Pericardium fibroblast (primary cell): ENCODE data around the gene CADM3. TPM values are rescaled to one million over a fixed set of nuclear protein-coding genes. Genes with fewer than 3 reads are reported as not detected.

Experiments
- total RNA-seq: library from RNA; depleted of rRNA; stranded (reverse); fragments of >200 nt; gene quantifications from 2 replicates; pipeline ENCODE4 v1.2.3, GENCODE V29; 2015

CADM3 gene
- total RNA-seq: 30.1 and 193 TPM in 2 replicates

GRCh38 chr1:159171254-159171687, at the start of gene CADM3:
TSS of gene CADM3 (plus strand) at chr1:159171615. CDS start at chr1:159171766, 151 bp downstream.

GRCh38 chr1:159204161-159205141, 33.0 kb downstream of the CADM3 start, which contains the start of gene ACKR1:
TSS of gene ACKR1 (plus strand) at chr1:159204875. CDS start at chr1:159204960, 85 bp downstream.

Other genes with a start within 250 kb of the CADM3 start
- not detected in 2 replicates for gene PYHIN1, start 240.1 kb upstream of the CADM3 start, total RNA-seq
- gene IFI16, start 161.7 kb upstream of the CADM3 start, total RNA-seq: 79.1 and 183 TPM in 2 replicates
- gene AIM2, start 94.8 kb upstream of the CADM3 start, total RNA-seq: not detected in 2 replicates
- 2.9 and 10.7 TPM in 2 replicates for gene ACKR1, start 33.3 kb downstream of the CADM3 start, total RNA-seq
- not detected in 2 replicates for gene FCER1A, start 130.7 kb downstream of the CADM3 start, total RNA-seq